Calu3 (cell line): Measurements from ENCODE around the gene HIVEP3. TPM values are rescaled to one million over a fixed set of nuclear protein-coding genes. Genes with fewer than 3 reads are reported as not detected.

Source experiments
- BruUV-seq: library from RNA; stranded (reverse); fragments of 400-500 nt; replicated peaks from 2 replicates; lab custom pipeline; 2021; lab: Mats Ljungman, UMichigan
- CTCF ChIA-PET: fragments of 300-600 bp; sonication (Branson Sonifier 250); formaldehyde crosslinking; loops from one replicate; lab custom pipeline; 2022; ENCODE audit warnings: antibody characterized with exemption; lab: Charles Lee
- DNase-seq: peaks from one replicate; pipeline ENCODE4 v3.0.0; 2022
- H3K27ac Mint-ChIP-seq: one replicate; pipeline ENCODE4 v1.8.0; 2022; ENCODE audit warnings: mixed read lengths; ENCODE audit not compliant: unreplicated experiment
- H3K27me3 Mint-ChIP-seq: one replicate; pipeline ENCODE4 v1.8.0; 2022; ENCODE audit warnings: mixed read lengths; ENCODE audit not compliant: unreplicated experiment
- H3K36me3 Mint-ChIP-seq: one replicate; pipeline ENCODE4 v1.8.0; 2022; ENCODE audit warnings: mild to moderate bottlenecking, moderate library complexity, mixed read lengths; ENCODE audit not compliant: insufficient read depth, unreplicated experiment
- H3K4me1 Mint-ChIP-seq: one replicate; pipeline ENCODE4 v1.8.0; 2022; ENCODE audit warnings: mild to moderate bottlenecking, low read depth, mixed read lengths; ENCODE audit not compliant: unreplicated experiment
- H3K4me3 Mint-ChIP-seq: one replicate; pipeline ENCODE4 v1.8.0; 2022; ENCODE audit warnings: mild to moderate bottlenecking, low read depth, moderate library complexity, mixed read lengths; ENCODE audit not compliant: unreplicated experiment
- H3K9me3 Mint-ChIP-seq: one replicate; pipeline ENCODE4 v1.8.0; 2022; ENCODE audit warnings: low read depth, mixed read lengths; ENCODE audit not compliant: unreplicated experiment
- CTCF ChIP-seq: fragments of 200-600 bp; IDR thresholded peaks from one replicate; pipeline ENCODE4 v1.8.0; 2022; ENCODE audit warnings: antibody characterized with exemption; ENCODE audit not compliant: unreplicated experiment
- intact Hi-C: fragments of 100-400 bp; cut with micrococcal nuclease; formaldehyde crosslinking; loops from one replicate; pipeline ENCODE4 v1.10.0; 2022; ENCODE audit not compliant: unreplicated experiment
- total RNA-seq: library from RNA; stranded (reverse); gene quantifications from 2 replicates; pipeline ENCODE4 v1.2.3, GENCODE V29; 2022

The HIVEP3 gene
- total RNA-seq, 1 experiment from 2014 or later = 9.0 TPM

GRCh38 chr1:41507836-41508235, 410.9 kb downstream of the HIVEP3 start:
- no TSS peak for BruUV-seq
- CTCF ChIA-PET = interaction anchor here (1.4 kb wide), 1 partner anchor 8 kb away, joined by 4 read pairs; no protein-coding TSS in a partner anchor

DNA sequence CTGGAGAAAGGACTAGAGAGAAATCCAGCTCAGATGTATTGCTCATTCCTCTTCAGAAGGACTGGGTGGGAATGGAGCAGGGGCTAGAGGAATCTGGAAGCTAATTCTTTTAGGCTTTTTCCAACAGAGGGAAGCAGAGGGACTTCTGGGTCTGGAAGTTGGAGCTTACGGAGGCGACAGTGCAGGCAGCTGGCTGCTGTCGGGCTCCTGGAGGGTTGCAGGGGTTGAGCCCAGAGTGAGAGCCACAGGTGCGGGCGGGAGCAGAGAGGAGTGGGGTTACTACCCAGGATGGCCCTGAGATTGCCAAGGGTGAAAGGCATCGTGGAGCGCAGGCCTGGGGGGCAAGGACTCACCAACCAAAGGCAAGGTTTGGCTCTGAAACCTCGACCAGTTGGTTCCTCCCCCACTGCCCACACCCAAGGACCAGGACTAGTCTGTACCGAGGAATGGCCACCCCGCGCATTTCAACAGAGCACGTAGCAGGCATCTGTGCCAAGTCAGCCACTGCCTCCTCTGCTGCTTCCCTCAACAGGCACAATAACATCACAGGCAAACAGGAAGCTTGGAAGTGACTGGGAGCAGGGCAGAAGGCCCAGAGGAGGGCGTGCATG, 411.5 kb downstream of the HIVEP3 start:
- CTCF ChIA-PET = interaction anchor here (1.4 kb wide), 1 partner anchor 9 kb away, joined by 4 read pairs; no protein-coding TSS in a partner anchor
- no peak overlapping the region for H3K27ac Mint-ChIP-seq
- H3K36me3 Mint-ChIP-seq = peaks cover 10% of the 10 kb centered on the region
- no peaks in the 10 kb centered on the region for H3K27me3 Mint-ChIP-seq
- no peak for TF ChIP-seq CTCF
- peaks cover 22% of the 10 kb centered on the region for H3K4me1 Mint-ChIP-seq
- intact Hi-C loops = no loop called here
- no peak for DNase-seq
- no peak overlapping the region for H3K4me3 Mint-ChIP-seq
- BruUV-seq = no TSS peak
- H3K9me3 Mint-ChIP-seq = no peaks in the 10 kb centered on the region

More at GRCh38 chr1:41507836-41508235, 410.9 kb downstream of the HIVEP3 start:
- no peak for DNase-seq
- intact Hi-C loops = no loop called here
- H3K36me3 Mint-ChIP-seq = peaks cover 14% of the 10 kb centered on the region
- H3K4me3 Mint-ChIP-seq = no peak overlapping the region
- H3K27me3 Mint-ChIP-seq = no peaks in the 10 kb centered on the region
- H3K4me1 Mint-ChIP-seq = peaks cover 22% of the 10 kb centered on the region
- H3K9me3 Mint-ChIP-seq = no peaks in the 10 kb centered on the region
- H3K27ac Mint-ChIP-seq = no peak overlapping the region
- TF ChIP-seq CTCF = no peak

- no peak for TF ChIP-seq CTCF
- CTCF ChIA-PET = no interaction called here
- H3K36me3 Mint-ChIP-seq = peaks cover 12% of the 10 kb centered on the region
- no TSS peak for BruUV-seq
- H3K27me3 Mint-ChIP-seq = no peaks in the 10 kb centered on the region
- peak overlapping the region; percentile 0 for H3K4me3 Mint-ChIP-seq
- no peaks in the 10 kb centered on the region for H3K9me3 Mint-ChIP-seq
- H3K27ac Mint-ChIP-seq = peak overlapping the region; percentile 40
- peaks cover 37% of the 10 kb centered on the region for H3K4me1 Mint-ChIP-seq
- DNase-seq = peak; percentile 55
- intact Hi-C loops = no loop called here
Measured at GRCh38 chr1:41504114-41505035, 414.3 kb downstream of the HIVEP3 start.

- intact Hi-C loops = no loop called here
- no peak for TF ChIP-seq CTCF
- peaks cover 12% of the 10 kb centered on the region for H3K36me3 Mint-ChIP-seq
- BruUV-seq = no TSS peak
- peak overlapping the region; percentile 40 for H3K27ac Mint-ChIP-seq
- no peak for DNase-seq
- no peak overlapping the region for H3K4me3 Mint-ChIP-seq
- H3K27me3 Mint-ChIP-seq = no peaks in the 10 kb centered on the region
- CTCF ChIA-PET = no interaction called here
- H3K9me3 Mint-ChIP-seq = no peaks in the 10 kb centered on the region
- peaks cover 45% of the 10 kb centered on the region for H3K4me1 Mint-ChIP-seq
Measured at GRCh38 chr1:41503538-41504113, 415.1 kb downstream of the HIVEP3 start.
